Stimulated activated naive CD4-positive, alpha-beta T cell (primary cell): Measurements from ENCODE around the gene TIMM8B.
A peak's percentile ranks its signal among the peaks of the same experiment; 100 is the strongest.
"Not testable (repeated sequence)": the region's sequence is repeated elsewhere in the genome, so short reads cannot be mapped to it uniquely, and the experiment has no call there.

Source experiments
- DNase-seq, 6 experiments: peaks; one replicate each; lab custom pipeline; 2025; lab: John Stamatoyannopoulos, UW

Gene TIMM8B, protein sequence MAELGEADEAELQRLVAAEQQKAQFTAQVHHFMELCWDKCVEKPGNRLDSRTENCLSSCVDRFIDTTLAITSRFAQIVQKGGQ

DNA sequence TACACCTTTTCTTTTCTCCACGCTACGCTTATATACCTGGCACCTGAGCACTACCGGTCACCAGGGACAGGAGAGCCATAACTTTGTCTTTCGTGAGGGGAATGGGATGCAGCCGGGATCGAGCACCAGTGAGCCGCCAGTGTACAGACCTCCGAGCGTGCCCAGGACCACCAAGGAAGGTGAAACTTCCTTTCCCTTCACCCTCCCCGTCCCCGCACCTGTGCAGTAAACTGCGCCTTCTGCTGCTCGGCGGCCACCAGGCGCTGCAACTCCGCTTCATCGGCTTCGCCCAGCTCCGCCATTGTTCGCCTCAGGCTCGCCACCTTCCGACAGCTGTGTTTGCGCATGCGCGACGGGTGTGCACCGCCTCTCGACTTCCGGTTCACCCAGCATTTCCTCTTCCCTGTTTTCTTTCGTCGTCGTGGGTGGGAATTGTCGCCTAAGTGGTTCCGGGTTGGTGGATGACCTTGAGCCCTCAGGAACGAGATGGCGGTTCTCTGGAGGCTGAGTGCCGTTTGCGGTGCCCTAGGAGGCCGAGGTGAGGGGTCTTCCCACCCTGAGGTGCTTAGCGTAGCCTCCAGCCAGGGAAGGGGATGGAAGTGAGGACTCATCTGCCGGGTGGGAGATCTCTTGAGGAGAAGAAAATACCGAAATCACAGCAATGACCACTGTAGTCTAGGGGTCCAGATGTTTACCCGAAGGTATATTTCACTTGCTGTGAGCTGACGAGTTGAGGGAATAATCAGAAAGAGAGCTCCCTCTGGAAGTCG is at the start of gene TIMM8B, which contains the start of gene SDHD:
TIMM8B (minus strand) TSS at position 335 of the 770 bp plus-strand sequence; CDS start at position 302, 33 bp downstream.
SDHD (plus strand) TSS at position 452 of the 770 bp plus-strand sequence; CDS start at position 487, 35 bp downstream.
- peak; percentile 85 to 98 (median 96) for DNase-seq

DNA sequence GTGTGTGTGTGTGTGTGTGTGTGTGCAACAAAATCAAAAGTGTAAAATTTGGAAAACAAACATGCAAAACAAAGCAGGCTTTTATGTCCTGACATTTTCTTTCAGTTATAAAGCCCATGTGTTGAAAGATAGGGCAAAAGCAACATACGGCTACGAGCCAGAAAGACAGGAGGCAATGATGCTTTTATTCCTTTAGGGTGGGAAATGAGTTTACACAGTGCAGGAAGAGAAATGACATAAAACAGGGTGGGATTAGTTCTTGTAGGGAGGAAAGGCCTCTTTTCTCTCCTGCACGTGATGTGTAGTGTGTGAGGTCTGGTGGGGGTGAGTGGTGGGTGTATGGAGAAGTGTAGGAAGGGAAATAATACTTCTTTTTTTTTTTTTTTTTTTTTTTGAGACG is 47.9 kb upstream of the TIMM8B start:
- no peak for DNase-seq

DNA sequence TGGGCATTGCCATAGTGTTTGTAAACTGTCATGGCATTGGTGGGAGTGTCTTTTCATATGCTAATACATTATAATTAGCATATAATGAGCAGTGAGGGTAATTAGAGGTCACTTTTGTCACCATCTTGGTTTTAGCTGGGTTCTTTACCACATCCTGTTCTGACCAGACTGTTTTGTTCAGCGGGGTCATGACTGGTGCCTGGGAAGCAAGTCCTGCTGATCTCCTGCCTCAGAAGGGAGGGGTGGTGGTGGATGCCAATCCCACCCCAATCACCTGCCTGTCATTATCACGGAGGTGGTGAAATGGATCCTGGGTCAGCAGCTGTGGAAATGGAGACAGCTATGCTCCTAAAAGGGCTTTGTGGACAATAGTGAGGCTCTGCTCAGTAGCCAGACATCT is 46.2 kb upstream of the TIMM8B start:
- DNase-seq: no peak

DNA sequence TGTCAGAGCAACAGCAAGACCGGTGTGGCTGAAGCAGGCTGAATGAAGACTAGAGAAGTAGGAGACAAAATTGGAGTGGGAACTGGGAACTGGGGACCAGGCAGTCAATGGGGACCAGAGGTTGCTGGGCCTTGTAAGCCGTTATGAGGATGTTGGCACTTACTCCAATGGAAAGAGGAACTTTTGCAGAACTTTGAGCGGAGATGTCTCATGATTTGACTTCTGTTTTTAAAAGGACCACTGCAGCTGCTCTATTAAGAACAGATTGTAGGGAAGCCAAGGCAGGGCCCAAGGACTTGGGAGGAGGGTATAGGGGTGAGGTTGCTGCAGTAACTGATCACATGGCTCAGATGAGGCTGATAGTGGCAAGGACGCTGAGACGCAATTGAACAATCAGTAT is 43.1 kb upstream of the TIMM8B start:
- DNase-seq: no peak

DNA sequence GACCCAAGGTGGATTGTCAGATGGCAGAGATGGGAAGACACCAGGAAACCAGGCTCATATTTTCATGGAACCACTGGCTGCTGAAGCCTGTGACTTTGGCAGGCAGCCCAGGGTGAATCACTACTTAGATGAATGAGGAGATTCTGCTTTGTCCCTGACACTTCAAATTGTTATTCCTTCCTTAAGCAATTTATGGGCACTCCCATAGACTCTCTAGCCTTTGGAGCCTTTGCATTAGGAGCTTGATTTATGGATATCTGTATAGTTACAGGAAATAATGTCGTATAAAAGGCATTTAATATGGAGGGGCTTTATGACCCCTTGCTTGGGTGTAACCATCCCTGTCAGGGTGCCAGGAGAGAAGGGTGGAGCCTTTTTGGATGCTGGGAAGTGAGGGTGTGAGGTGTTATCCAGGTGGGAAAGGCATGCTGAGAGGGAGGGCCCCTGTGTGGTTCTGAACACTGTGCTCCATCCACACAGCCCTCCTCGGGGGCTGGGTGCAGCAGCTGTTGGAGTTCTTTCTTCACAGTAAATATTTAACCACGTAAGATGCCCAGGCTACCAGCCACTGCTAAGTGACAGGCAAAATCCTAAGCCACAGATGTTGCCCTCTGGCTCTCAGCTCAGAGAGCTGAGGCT is 42.0 kb upstream of the TIMM8B start:
- DNase-seq: no peak

DNA sequence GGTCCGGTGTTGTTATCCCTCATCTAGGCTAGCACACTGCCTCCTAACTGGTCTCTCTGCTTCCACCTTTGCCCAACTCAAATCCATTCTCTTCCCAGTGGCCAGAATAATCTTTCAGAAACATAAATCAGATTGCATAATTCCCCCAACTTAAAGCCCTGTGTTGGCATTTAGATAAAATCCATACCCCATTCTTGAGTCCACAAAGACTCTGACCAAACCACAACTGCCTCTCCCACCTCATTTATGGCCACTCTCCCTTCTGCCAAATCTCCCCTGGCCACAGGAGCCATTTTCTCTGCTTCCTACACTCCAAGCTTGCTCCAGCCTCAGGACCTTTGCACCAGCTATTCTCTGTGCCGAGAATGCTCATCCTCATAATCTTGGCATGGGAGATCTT is 40.5 kb upstream of the TIMM8B start:
- no peak for DNase-seq

DNA sequence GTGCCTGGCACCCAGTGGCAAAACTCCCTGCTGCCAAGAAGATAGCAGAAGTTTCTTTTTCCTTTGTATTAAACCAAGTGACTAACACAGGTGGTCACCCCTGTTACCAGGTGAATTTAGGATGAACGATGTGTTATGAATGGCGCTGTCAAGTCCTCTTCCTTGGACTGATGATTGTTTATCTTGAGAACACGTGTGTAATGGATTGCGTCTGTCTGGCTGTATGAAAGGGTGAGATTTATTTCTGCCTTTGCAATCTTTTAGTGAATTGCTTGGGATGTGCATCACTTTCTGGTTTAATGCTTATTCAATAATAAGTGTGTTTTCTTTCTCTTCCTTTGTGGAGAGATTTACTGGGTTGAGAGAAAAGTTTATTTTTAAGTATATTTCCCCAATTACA is 36.6 kb upstream of the TIMM8B start:
- DNase-seq: no peak

DNA sequence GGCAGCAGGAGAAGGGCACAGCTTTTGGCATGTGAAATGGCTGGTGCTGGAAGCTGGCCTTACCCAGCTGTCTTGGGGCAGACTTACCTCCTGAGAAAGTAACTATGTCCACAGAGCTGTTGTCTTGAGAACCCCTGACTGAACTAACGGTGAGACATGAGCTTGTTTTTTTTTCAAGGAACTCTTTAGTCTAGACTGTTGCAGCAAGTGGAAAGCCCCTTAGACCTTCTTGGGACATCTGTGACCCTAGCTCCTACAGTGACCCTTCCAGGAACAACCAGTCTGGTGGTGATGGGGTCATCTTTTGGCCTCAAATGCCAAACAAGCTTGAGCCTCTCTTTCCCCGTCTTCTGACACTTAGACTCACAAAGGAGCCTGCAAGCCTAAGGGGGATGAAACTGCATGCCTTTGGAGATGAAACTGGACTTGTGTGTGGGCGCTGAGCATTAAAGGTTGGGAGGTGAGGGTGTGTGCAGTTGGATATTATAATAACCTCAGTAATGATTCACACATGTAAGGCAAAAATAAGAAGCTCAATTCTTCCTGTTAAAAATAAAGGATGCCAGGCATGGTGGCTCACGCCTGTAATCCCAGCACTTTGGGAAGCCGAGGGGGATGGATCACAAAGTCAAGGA is 35.5 kb upstream of the TIMM8B start:
- no peak for DNase-seq

DNA sequence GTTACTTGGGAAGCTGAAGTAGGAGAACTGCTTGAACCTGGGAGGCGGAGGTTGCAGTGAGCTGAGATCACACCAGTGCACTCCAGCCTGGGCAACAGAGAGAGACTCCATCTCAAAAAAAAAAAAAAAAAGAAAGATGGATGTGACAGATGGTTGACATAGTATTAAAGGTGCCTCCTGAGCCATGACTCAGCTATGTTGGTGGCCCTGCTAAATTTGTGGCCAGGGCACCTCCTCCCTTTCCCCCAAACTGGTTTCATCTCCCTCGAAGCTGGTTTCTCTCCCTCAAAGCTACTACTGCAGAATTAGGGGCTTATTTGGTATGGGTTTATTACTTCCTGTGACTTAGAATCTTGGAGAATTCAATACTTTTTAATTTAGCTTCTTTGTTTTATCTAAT is 31.6 kb upstream of the TIMM8B start:
- DNase-seq: no peak

DNA sequence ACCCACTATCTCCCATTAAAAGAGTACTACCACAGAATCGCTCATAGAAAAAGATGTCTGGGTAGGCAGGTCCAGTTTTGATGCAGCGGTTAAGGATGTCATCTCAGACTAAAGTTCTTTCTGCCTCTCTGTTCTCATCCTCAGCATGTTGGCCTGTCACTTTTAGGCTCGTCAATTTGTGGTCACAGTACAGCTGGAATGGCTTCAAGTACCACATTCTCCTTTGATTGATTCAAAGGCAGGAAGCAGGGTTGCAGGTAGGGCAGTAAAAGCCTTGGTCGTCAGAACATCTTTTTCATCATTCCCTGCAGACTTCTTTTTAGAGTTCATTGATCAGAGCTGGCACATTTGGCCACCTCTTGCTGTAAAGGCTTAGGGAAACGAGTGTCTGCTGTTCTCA is 28.8 kb upstream of the TIMM8B start:
- DNase-seq: no peak

DNA sequence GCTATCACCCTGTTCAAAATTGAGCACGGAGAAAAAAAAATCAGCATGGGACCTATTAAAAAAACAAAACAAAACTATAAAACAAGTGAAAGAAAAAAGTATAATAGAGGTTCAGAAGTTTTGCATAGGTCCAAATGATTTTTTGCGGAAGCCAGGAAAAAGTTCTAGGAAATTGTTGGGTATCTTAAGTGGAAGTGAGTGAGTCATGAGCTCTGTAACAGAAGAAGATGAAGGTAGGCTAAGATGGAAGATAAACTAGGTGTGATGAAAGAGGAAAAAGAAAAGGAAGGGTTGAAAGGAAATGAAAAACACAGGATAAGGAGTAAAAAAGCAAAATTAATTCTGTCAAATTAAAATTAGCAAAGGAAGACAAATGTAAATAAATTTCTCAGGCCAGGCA is 27.9 kb upstream of the TIMM8B start:
- DNase-seq: no peak

DNA sequence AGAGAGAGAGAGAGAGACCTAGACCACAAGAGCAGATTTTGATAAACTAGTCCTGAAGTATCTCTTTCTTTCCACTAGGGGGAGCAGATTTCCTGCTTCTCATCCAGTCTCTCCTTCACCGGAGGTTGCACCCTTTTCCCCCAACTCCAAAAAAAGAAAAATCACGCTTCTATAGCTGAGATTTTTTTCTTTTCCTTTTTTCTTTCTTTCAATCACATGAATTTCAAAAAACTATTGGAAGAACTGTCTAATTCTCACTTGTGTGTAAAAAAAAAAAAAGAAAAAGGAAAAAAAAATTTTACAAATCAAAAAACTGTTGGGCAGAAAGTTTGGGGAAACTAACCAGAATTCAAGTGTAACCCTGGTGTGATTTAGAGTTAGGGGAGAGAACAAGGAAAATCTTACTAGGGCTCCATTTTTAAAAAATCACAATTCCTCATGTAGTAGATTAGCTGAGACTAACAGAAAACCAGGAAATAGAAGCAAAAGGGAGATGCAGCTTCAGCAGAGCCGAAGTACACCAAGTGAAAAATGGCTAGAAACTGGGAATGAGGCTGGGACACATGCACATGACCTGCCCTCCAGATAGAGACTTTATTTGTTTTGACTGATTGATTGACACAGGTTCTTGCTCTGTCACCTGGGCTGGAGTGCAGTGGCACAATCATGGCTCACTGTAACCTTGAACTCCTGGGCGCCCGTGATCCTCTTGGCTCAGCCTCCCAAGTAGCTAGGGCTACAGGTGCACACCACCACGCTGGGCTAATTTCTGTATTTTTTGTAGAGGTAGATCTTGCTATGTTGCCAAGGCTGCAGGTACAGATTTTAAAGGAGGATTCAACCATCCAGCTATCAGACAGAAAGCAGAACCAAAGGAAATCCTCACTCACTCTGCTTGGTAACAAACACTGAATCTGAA is 27.2 kb upstream of the TIMM8B start:
- peak in 3 of 6 experiments; percentile 7 to 39 (median 29) for DNase-seq

DNA sequence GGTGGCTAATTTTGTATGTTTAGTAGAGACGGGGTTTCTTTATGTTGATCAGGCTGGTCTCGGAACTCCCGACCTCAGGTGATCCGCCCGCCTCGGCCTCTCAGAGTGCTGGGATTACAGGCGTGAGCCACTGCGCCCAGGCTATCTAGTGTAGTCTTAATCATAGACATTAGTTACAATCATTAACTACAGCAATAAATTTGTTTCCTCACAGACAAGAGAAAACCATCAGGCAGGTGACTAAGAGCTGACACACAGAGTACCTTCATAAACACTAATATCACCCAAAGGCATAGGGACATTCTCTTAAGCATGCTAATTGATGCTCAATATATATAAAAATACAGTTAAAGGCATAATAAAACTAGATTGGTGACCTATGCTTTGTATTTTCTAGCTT is 19.5 kb upstream of the TIMM8B start:
- no peak for DNase-seq

DNA sequence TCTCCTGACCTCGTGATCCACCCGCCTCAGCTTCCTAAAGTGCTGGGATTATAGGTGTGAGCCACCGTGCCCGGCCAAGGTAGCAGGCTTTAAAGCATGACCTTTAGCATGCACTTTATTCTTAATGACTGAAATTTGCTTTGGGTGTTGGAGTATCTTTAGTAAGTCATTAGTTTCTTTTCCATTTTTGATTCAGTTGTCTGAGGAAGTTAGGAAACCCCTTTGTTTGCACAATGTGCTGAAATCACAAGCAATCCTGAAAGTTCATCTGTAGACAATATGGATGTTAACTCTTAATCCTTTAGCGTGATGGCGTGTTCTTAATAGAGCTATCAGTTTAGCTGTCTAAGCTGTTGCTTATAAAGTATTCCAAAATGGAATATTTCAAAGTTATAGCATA is 16.9 kb upstream of the TIMM8B start:
- no peak for DNase-seq

DNA sequence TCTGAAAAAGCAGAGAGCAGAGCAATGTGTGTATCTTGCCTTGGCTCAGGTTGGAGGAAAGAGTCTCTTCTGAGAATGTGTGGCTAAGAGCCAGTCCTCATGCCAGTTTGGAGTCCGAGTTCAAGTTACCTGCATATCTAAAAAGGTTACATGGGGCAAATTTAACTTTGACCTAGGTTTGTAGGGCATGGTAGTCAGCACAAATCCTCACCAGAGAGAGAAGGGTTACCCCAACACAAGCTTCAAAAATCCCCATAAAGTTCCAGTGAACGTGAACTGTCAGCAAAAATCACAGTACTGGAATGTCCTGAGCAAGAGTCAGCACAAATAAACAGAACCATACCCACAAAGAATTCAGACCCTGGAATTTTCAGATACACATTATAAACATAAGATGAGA is 13.9 kb upstream of the TIMM8B start:
- no peak for DNase-seq

DNA sequence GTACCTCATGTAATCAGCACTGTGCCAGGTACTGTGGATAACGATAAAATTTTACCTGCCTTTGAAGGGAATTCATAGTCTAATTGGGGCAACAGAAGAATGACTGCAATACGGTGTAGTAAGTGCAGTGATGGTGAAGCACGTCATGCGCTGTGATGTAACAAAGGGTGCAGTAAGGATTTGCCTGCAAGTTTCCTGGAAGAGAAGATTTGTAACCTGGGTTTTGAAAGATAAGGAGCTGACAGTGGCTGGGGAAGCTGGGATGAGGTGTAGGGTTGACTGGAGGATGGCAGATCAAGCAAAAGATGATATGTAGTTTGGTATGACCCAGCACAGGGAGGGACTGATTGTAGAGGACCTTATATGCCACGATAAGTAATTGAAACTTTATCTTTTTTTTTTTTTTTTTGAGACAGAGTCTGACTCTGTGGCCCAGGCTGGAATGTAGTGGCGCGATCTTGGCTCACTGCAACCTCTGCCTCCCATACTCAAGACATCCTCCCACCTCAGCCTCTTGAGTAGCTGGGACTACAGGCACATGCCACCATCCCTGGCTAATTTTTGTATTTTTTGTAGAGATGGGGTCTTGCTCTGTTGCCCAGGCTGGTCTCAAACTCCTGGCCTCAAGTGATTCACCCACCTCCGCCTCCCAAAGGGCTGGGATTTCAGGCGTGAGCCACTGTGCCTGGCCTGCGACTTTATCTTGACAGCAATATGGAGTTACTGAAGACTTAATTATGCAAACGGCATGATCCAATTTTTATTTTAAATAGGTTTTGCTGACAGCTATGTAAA is 11.4 kb upstream of the TIMM8B start:
- no peak for DNase-seq

DNA sequence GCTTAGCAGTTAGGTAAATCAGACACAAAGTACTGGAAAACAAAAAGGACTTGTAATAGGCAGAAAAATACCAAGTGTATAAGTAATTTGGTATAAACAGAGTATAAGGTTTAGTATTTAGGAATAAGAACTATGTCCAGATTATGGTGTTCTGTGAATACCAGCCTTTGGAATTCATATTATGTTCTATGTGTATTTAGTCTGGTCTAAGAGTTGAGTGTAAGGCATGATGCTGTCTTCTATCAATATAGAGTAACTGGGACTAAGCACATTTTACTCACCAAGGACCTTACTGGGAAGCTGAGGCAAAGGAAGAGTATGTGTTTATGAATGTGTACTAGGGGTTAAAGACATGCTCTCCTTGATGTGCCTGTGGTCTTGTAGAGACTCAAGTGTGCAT is 9.6 kb upstream of the TIMM8B start:
- DNase-seq: no peak

DNA sequence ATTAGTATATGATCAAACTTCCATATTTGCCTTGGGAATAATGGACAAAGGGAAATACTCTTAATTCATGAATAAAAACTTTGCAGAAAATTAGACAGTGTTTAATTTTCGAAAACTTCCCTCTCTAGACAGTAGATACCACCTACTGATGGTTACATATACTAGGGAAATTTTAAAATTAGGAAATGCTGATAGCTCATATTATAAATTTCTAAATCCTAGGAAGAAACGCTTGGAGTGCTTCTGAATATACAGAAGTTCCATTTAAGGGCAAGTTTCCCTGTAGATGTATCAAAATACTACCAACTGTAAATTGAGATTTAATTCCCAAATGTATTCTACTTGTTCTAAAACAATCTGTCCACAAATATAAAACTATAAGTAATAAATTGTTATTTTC is 8.7 kb upstream of the TIMM8B start:
- not testable (repeated sequence) for DNase-seq

DNA sequence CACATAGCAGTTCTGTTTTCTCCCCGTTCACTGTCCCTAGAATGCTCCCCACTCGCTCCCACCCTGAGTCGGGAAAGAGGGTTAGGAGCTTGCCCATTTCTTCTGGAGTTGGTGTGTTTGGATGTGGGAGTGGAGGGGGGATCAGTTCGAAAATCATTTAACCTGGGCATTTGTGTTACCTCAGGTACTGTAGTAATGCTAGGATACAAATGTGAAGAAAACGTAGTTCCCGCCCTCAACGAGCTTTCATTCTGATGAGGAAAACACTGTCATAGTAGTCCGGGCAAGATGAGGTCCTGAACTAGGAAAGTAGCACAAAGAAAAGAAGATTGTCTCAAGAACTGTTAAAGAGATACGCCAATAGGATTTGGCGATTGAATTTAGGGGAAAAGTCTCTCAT is 656 bp upstream of the TIMM8B start:
- DNase-seq: peak in 1 of 6 experiments; percentile 20

DNA sequence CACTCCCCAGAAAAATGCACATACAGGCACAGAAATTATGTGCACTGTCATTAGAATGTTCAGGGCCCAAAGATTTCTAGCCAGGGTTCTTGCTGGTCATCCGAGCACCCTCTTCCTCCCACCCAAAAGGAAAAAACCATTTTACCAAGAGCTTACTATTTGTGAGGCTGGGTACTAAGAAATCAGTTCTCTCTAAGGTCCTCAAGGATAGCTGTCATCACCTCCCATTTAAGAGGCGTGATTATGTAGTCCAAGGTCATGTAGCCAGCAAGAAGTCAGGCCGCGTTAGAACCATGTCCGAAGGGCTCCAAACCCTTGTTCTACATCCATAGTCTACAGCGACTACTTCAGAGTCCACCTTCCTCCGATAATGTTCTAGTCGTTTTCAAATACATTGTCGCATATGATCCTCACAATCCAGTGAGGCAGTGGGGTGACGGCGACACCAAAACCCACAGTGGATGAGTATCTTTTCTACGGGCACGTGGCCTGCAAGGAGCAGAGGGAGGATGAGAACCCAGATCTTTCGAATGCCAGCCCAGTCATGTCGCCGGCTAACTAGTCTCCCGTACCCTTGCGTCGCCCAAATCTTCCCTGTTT is 634 bp downstream of the TIMM8B start:
- DNase-seq: no peak

DNA sequence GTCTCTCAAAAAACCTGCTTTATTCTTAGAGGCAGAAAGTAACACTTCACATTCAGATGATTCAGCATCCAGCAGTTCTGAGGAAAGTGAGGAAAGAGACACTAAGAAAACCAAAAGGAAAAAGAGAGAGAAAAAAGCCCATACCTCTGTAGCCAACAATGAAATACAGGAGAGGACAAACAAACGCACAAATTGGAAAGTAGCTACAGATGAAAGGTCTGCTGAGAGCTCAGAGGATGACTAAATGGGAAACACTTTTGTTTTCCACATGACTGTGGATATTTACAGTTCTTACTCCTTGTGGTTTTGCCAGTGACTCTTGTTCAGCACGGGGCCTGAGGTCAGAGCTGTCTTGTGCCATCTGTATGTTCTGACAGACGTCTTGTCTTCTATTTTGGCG is 3.8 kb downstream of the TIMM8B start:
- DNase-seq: no peak
